ENCODE measurements around the gene TTC9B.

Gene TTC9B

GRCh38 chr19:40249781-40250180, 31.6 kb upstream of the TTC9B start:
- H3K27me3 ChIP-seq (ENCODE audit: insufficient read depth, low read length), result no peaks in the 10 kb centered on the region
- H4K20me1 ChIP-seq (ENCODE audit: insufficient read depth, low read length), result no peaks in the 10 kb centered on the region
- no peak overlapping the region for H3K4me2 ChIP-seq (ENCODE audit: low read length)
- H3F3A ChIP-seq (ENCODE audit: insufficient read depth, low read length), result no peaks in the 10 kb centered on the region
- H3K27ac ChIP-seq (ENCODE audit: low read depth, low read length, poor library complexity, severe bottlenecking), result no peak overlapping the region
- H3K9me2 ChIP-seq (ENCODE audit: low read depth, low read length), result no peaks in the 10 kb centered on the region
- no peak overlapping the region for H3K9ac ChIP-seq (ENCODE audit: low read length)
- no peaks in the 10 kb centered on the region for H3K4me1 ChIP-seq (ENCODE audit: insufficient read depth, low read length, severe bottlenecking)
- H3K36me3 ChIP-seq (ENCODE audit: insufficient read depth, low read length), result peaks cover 58% of the 10 kb centered on the region
- H3K79me2 ChIP-seq (ENCODE audit: insufficient read depth, low read length), result no peaks in the 10 kb centered on the region
- no peak overlapping the region for H2AFZ ChIP-seq (ENCODE audit: low read length)
- H3K9me3 ChIP-seq (ENCODE audit: low read length), result no peaks in the 10 kb centered on the region
- H3K4me3 ChIP-seq (ENCODE audit: low read depth, low read length, poor library complexity, severe bottlenecking), result no peak overlapping the region
- no peak for TF ChIP-seq EZH2 (IDR thresholded peaks at IDR 0.05; ENCODE audit: borderline replicate concordance, low read length)

- Histone ChIP-seq H3K9me2 (ENCODE audit: low read depth, low read length) (no peaks in the 10 kb centered on the region), H3K36me3 (ENCODE audit: insufficient read depth, low read length) (peaks cover 54% of the 10 kb centered on the region), H4K20me1 (ENCODE audit: insufficient read depth, low read length) (no peaks in the 10 kb centered on the region), H3K9ac (ENCODE audit: low read length) (no peak overlapping the region), H3F3A (ENCODE audit: insufficient read depth, low read length) (no peaks in the 10 kb centered on the region), H3K9me3 (ENCODE audit: low read length) (no peaks in the 10 kb centered on the region), H3K79me2 (ENCODE audit: insufficient read depth, low read length) (no peaks in the 10 kb centered on the region), H3K4me3 (ENCODE audit: low read depth, low read length, poor library complexity, severe bottlenecking) (no peak overlapping the region), H3K4me1 (ENCODE audit: insufficient read depth, low read length, severe bottlenecking) (no peaks in the 10 kb centered on the region), H2AFZ (ENCODE audit: low read length) (no peak overlapping the region), H3K27ac (ENCODE audit: low read depth, low read length, poor library complexity, severe bottlenecking) (no peak overlapping the region), H3K4me2 (ENCODE audit: low read length) (no peak overlapping the region), H3K27me3 (ENCODE audit: insufficient read depth, low read length) (no peaks in the 10 kb centered on the region)
- TF ChIP-seq EZH2 (IDR thresholded peaks at IDR 0.05; ENCODE audit: borderline replicate concordance, low read length), result no peak
- TF ChIP-seq CTCF (IDR thresholded peaks at IDR 0.05; ENCODE audit: low read length), result no peak
Observed at GRCh38 chr19:40249201-40249600, 31.0 kb upstream of the TTC9B start.

GRCh38 chr19:40247735-40248262, 29.6 kb upstream of the TTC9B start:
- no peak overlapping the region for H2AFZ ChIP-seq (ENCODE audit: low read length)
- no peaks in the 10 kb centered on the region for H3K9me3 ChIP-seq (ENCODE audit: low read length)
- H3K9me2 ChIP-seq (ENCODE audit: low read depth, low read length), result no peaks in the 10 kb centered on the region
- TF ChIP-seq CTCF (IDR thresholded peaks at IDR 0.05; ENCODE audit: low read length), result no peak
- TF ChIP-seq EZH2 (IDR thresholded peaks at IDR 0.05; ENCODE audit: borderline replicate concordance, low read length), result no peak
- H3K27ac ChIP-seq (ENCODE audit: low read depth, low read length, poor library complexity, severe bottlenecking), result no peak overlapping the region
- no peak overlapping the region for H3K9ac ChIP-seq (ENCODE audit: low read length)
- H3K27me3 ChIP-seq (ENCODE audit: insufficient read depth, low read length), result no peaks in the 10 kb centered on the region
- H3K4me3 ChIP-seq (ENCODE audit: low read depth, low read length, poor library complexity, severe bottlenecking), result no peak overlapping the region
- no peaks in the 10 kb centered on the region for H3K4me1 ChIP-seq (ENCODE audit: insufficient read depth, low read length, severe bottlenecking)
- H3K79me2 ChIP-seq (ENCODE audit: insufficient read depth, low read length), result no peaks in the 10 kb centered on the region
- H3K4me2 ChIP-seq (ENCODE audit: low read length), result no peak overlapping the region
- H4K20me1 ChIP-seq (ENCODE audit: insufficient read depth, low read length), result no peaks in the 10 kb centered on the region
- peaks cover 40% of the 10 kb centered on the region for H3K36me3 ChIP-seq (ENCODE audit: insufficient read depth, low read length)
- no peaks in the 10 kb centered on the region for H3F3A ChIP-seq (ENCODE audit: insufficient read depth, low read length)

- Histone ChIP-seq H3K4me2 (ENCODE audit: low read length) (no peak overlapping the region), H4K20me1 (ENCODE audit: insufficient read depth, low read length) (no peaks in the 10 kb centered on the region), H3K4me1 (ENCODE audit: insufficient read depth, low read length, severe bottlenecking) (no peaks in the 10 kb centered on the region), H3K9me3 (ENCODE audit: low read length) (no peaks in the 10 kb centered on the region), H3K27ac (ENCODE audit: low read depth, low read length, poor library complexity, severe bottlenecking) (no peak overlapping the region), H3F3A (ENCODE audit: insufficient read depth, low read length) (no peaks in the 10 kb centered on the region), H3K36me3 (ENCODE audit: insufficient read depth, low read length) (peaks cover 34% of the 10 kb centered on the region; the same call in 1 of the 2 replicates), H3K9ac (ENCODE audit: low read length) (no peak overlapping the region), H3K27me3 (ENCODE audit: insufficient read depth, low read length) (no peaks in the 10 kb centered on the region), H3K4me3 (ENCODE audit: low read depth, low read length, poor library complexity, severe bottlenecking) (no peak overlapping the region), H3K79me2 (ENCODE audit: insufficient read depth, low read length) (no peaks in the 10 kb centered on the region), H3K9me2 (ENCODE audit: low read depth, low read length) (no peaks in the 10 kb centered on the region), H2AFZ (ENCODE audit: low read length) (no peak overlapping the region)
- TF ChIP-seq CTCF (IDR thresholded peaks at IDR 0.05; ENCODE audit: low read length), result no peak
Observed at GRCh38 chr19:40247178-40247577, 29.0 kb upstream of the TTC9B start.

All from OCI-LY1 (cell line).